ENCODE measurements around the gene DGKH.
A peak's percentile ranks its signal among the peaks of the same experiment; 100 is the strongest.
"Not testable (repeated sequence)": the region's sequence is repeated elsewhere in the genome, so short reads cannot be mapped to it uniquely, and the experiment has no call there.

DGKH gene

DNA sequence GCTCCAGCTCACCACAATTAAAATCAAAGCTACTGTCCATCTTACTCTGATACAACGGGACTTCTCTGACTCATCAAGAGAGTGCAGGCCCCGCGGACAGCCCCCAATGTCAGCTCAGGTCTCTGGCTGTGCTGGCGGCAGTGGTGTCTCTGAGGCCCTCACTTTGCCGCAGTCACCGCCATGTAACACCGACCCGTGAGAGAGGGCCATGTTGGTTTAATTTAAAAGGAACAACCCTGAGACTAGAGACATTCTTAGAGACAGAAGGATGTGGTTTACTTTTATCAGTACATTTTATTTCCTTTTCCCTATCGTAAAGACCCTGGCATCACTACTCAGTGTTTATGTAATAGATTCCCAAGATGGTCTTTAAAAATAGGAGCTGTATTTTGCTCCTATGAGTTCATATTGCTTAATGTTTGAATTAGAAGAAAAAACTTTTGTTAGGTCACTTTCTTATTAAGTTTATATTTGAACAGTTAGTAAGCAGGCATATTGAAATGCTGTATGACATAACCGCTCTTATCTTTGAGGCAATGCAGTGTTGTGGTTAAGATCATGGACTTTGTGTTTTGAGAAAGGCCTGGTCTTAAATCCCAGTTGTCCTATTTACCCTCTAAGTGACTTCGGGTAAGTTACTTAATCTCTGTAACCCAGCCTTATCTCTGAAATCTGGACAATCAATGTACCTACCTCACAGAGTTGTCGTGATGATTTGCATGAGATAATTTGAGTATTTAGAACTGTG lies 23.4 kb downstream of the DGKH start:
- no peak for DNase-seq

DNA sequence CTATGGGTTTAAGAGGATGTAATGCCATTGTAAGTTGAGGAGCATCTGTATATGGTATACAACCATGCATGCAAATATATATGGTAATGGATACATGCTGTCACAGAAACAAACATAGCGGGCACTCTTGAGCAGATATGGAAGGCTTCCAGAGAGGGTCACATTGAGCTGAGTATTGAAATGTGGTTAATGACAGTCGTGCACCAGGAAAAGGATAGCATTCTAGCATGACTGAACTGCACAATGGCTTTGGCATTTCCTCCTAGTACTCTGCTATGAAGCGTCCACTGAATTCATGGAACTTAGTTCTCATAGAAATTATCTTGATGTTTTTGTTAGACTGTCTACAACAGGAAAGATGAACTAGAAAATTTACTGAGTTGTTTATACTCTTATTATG lies 25.2 kb downstream of the DGKH start:
- DNase-seq, result no peak

DNA sequence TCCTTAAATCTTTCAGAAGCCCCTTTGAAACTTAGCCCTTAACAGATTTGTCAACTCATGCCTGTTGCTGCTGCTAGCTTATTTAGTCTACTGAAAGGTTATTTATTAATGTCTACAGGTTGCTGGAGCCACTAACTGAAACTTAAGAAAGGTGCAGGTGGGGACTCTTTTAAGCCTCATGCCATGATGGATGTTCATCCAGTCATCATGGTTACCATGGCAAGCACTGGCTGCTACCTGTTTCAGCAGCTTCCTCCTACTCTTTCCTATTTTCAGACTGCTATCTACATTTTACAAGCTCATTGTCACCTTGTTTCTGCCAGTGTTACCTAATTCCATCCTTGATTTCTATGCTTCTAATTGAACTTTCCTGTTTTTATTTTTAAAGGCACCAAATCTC lies 27.1 kb downstream of the DGKH start:
- no peak for DNase-seq

DNA sequence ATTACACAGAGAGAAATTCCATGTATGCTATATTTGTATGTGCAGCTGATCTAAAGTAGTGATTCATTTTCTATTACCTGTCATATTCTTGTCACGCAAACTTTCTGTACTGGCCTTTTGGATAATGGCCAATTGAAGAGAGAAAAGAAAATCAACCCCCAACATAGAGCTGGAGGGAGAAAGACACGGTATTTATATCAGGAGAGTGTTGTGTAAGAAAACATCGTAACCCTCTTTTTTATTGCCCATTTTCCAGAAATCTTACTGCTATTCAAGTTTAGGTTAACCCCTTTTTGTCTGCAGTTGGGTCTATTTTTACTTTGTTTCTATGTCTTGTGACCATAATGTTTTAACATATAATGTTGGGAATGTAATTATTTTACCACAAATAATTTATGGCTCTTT lies 27.9 kb downstream of the DGKH start:
- no peak for DNase-seq

DNA sequence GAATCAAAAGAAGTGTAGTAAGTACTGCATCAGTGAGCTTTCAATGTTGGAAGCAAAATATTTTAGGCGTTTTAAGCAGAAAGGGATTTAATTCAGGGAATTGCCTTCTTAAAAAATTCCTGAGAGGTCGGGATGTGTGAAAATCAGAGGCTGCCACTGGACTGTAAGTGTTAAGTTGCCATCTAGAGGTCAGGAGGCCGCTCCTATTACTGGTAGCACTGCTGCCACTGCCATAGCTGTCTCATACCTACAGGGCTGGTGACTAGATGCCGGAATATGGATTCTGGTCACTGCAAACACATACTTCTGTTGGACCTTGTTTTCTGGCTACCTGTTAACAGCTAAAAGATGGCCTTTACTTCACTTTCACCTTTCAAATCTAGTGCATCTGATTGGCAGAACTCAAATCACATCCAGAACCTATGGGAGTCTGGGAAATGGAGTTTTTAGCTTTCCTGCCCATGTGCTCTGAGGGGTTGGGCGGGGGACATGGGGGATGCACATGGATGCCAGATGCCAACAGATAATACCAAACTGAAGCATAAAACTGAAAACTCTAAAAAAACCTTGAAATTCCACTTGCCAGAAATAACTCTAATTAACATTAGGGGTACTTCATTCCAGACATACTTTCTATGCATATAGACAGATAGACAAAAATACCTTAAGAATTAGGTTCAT lies 29.8 kb downstream of the DGKH start:
- no peak for DNase-seq

DNA sequence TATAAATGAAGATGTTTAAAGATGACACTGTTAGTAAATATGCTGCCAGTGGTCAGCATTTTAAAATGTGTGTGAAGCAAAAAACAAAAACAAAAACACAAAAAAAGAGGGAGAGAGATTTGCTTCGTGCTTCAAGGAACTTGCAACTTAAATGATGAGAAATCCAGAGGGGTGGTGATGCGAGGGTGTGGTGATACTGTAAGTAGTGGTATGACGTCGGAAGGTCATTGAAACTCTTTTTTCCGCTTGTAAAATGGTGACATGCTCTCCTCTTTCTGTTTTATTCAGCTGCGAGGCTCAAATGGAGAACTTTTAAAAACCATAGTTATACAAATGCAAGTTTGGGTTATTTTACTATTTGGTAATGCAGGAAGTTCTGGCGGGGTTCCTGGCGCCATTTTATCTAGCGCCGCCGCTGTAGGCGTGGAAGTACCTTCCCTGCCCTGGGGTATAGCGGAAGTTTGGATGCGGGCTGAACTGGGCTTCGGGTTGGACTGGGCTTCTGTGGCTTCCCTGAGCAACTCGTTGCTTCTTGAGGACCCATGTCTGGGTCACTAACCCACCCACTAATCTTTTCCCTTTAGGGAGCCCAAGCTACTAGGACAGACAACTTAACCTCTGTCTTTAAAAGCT lies 34.8 kb downstream of the DGKH start:
- DNase-seq, result no peak

DNA sequence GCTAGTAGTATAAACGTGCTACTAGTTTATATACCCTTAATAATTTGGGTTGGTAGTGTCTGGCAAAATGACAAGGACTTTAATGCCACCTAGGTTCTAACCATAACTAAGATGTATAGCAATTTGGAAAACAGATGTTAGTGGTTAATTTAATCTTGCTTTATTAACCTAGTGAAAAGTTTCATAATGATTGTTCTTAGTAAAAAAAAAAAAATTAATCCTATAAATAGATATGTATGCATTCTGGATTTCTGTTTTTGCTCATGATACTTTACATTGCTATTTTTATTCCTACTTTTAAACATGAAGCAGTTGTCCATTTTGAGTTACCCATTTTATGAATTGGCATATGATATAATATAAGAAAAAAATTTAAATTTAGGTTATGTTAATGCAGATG lies 36.3 kb downstream of the DGKH start:
- no peak for DNase-seq

DNA sequence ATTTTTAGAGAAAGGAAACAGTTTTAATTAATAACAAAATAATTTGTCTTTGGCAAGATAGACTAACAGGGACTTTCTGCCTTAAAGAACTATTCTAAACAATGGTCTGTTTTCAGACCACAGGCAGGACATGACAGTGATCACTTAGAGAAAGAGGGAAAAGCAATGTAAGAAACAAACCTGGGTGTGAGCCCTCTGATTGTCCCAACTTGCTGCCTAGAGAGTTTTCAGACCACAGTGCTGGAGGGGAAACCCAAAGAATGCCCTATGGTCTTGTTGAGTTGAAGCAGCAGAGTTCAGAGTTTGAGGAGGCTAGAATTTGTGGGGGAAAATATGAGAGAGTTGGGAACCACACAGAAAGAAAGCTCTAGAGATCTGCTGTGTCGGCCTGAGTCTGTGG lies 38.1 kb downstream of the DGKH start:
- DNase-seq, result no peak

DNA sequence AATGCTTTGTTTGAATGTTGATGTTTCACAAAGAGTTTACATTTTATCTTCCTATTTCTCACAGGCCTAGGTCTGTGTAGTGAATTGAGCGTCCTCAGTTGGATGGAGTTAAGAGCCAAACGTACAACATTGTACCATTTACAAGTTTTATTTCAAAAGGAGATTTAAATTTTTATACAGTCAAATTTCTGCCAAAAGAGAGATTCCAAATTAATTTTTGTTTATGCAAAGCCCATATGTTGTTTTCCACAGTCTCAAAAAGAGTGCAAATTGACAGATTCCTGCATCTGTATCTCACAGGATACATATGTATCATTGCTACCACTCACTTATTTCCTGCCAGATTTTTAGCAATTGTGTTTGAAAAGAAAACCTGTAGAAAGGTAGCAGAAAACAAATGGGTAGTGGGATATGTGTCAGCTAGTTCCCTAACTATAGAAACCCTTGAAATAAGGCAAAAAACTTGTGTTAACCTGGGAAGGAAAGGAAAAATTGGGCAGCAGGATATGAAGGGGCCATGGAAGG lies 46.1 kb downstream of the DGKH start:
- DNase-seq, result no peak

DNA sequence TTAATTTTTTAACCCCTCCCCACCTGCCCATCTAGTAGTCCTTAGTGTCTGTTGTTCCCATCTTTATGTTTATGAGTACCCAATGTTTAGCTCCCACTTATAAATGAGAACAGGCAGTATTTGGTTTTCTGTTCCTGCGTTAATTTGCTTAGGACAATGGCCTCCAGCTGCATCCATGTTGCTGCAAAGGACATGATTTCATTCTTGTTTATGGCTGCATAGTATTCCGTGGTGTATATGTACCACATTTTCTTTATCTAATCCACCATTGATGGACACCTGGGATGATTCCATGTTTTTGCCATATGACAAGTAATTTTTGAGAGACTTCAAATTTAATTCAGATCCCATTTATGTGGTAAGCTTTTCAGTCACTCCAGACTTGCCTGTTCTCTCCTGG lies 47.8 kb downstream of the DGKH start:
- not testable (repeated sequence) for DNase-seq

DNA sequence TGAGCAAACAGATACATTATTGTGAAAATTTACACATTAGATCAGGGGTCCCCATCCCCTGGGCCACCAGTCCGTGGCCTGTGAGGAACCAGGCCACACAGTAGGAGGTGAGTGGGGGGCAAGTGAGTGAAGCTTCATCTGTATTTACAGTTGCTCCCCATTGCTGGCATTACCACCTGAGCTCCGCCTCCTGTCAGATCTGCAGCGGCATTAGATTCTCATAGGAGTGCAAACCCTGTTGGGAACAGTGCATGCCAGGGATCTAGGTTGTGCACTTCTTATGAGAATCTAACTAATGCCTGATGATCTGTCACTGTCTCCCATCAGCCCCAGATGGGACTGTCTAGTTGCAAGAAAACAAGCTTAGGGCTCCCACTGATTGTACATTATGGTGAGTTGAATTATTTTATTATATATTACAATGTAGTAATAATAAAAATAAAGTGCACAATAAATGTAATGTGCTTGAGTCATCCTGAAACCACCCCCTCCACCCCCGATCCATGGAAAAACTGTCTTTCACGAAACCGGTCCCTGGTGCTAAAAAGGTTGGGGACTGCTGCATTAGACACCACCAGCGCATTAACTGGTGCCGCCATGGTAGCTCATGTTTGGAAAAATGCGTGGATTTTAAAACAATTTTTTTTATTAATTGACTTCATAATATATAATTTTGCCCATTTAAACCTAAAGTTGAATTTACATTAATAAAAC lies 51.7 kb downstream of the DGKH start:
- no peak for DNase-seq

DNA sequence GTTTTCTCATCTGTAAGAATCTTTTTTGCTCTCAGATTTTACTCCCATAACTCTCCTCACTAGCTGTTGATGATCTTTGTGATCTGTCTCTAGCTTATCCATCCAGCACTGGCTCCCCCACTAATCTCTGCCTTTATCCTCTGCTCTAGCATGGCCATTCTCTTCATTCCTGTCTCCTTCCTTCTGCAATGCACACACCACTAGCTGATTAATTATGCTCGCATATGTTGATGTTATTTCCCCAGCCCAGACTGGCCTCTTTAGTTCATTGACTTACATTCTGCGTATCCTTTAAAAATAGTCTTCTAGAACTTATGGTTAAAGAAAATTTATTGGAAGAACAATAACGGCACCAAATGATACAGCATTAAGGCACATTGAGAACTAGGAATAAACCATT lies 52.5 kb downstream of the DGKH start:
- no peak for DNase-seq

DNA sequence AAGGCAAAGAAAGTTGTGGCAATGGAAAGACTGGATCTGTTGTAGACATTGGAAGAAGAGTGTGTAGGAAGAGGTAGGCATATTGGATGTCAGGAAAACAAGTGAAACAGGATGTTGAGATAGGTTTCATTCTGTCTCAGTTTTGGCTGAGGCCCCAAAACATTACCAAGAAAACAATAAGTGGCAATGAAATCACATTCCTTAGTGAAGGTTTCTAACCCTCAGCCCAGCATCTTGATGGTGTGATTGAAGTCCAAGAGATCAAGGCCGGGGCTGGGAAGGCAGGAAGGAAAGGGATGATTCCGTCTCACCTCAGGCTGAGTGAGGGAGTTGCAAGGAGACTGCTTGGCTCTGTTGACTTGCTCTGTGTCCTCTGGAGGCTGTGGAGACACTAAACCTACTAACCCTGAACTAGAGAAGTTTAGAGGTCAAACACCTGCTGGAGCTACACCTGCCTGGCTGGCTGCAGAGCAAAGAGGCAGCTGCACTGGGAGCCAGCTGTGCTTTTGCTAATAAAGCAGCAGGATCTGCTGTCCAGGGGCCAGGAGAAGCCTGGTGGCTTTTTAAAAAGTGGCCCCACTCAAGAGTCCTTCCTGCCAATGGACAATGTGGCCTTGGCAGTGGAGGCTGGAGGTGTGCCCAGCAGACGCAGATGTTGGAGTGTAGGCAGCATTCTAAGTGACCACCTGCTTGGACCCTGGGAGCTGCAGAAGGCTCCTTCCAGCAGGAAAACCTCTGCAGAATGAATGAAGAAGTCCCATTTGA lies 53.6 kb downstream of the DGKH start:
- no peak for DNase-seq

DNA sequence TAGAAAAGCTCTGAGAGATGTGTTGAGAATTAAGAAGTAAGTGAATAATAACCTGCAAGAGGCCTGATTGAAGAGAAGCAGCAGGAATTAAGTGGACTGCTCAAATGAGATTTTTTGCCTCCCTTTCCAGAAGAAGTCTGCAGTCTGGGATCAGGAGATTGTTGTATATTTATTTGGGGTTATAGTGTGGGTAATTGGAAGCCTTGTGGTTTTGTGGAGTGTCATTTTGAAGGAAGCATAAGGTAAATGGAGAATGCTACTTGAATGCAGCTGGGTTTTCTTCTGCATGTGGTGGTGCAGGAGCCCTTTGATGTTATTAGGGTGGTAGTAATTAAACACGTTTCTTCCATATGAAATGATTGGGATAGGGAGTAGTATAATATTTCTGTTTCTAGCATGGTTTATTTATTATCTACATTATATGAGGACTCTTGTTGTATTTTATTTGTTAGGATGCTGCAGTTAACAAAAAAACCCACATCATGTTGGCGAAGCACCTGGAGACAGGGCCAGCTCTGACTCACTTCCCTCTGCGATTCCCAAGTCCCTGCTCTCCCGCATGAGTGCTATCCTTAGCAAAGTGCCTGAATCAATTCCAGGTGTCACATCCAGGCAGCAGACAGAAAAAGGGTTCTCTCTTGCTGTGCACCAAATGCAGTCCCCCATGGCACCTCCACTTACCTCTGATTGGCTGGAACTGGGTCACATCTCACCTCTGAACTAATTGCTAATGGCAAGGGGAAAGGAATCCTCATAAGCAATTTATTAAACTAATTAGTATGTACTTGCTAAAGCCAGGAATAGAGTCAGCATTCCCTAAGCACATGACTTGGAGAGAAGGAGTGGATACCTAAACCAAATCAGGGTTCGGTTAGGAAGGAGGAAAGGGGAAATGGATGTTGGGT lies 54.8 kb downstream of the DGKH start:
- DNase-seq, result no peak

DNA sequence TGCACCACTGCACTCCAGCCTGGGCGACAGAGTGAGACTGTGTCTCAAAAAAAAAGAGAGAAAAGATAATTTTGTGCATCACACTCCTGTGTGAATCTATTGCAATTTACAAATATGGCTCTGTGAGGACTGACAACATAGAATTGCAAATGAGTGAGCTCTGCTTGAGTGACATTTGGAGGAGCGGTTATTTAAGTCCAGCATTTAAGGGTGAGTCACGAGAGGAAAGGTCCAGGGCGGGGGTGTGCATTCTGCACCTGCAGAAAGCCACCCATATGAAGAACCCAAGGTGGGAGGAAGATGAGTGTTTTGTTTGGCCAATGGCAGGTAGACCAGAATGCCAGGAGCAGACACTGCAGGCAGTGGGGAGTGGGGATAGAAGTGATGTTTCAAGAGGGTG lies 58.5 kb downstream of the DGKH start:
- no peak for DNase-seq

DNA sequence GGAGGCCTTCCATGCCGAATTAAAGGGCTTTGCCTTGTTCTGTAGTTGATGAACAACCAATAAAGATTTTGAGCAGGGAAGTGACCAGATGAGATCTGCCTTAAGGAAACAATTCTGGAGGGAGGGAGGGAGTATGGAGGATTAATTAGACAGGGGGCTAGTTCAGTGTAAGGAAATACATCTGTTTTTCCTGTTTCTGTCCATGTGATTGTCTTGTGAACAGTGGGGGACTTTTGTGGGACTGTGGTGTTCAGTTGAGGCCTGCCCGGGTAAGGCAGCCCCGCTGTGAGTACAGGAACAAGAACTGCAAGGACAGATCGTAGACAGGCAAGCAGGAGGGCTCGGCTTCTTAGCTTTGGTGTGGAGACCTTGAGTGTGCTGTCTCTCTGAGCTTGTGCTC lies 59.0 kb downstream of the DGKH start:
- no peak for DNase-seq

DNA sequence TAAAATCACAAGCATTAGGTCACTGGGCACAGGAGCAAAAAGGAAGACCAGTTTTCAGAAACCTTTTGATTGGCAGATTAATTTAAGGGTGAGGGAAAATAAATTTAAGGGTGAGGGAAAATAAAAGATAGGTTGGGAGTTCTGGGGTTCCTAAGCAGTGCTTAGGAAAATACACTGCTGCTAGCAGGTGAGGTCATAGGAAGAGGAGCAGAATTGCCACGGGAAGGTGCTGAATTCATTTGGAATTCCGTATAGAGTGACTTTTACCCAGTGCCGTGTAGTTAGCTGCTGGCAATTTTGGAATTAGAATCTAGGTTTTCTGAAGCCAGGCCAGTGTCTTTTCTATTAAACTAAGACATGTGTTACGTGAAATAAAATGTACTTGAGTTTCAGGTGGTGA lies 59.8 kb downstream of the DGKH start:
- no peak for DNase-seq

DNA sequence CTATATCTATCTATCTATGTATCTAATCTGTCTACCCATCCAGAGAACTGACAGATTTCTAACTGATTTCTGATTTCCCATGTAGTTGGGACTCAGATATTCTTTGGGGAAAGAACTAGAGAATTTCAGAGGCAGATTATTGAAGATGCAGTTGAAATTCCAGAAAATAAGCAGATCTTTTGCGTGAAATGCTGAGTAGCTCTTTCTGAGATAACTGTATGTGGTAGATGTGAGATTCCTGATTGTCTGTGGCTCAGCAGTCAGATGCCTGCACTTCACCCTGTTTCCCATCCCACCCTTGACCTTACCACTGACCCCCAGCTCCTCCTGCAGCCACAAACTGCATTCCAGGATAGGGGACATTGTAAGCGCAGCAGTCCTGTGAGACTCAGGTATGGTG lies 61.5 kb downstream of the DGKH start:
- no peak for DNase-seq

DNA sequence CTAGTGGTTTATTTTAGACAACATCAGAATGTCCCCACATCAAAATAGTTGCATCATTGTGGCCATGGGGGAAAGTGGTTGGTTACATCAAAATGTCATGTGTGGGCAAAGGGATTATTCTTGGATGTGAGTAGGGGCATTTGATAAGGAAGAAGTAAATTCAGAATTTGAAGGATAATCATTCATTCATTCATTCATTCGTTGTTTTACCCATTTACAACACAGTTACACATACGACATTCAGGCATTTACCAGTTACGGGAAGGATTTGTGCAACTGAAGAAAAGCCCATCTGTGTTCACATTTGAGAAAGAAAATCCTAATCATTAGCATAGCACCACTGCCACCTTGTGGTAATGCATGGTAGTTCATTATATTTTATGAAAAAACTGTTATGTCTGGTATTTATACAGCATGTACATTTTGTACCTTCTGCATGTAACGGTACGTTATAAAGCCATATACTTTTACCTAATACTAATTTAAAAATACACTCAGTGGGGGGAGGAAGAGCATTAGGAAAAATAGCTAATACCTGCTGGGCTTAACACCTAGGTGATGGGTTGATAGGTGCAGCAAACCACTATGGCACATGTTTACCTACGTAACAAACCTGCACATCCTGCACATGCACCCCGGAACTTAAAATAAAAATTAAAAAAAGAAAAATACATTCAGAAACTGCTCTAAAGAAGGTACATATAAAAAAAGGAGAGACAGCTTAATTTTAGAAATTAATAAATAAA lies 62.1 kb downstream of the DGKH start:
- DNase-seq, result peak; percentile 53

DNA sequence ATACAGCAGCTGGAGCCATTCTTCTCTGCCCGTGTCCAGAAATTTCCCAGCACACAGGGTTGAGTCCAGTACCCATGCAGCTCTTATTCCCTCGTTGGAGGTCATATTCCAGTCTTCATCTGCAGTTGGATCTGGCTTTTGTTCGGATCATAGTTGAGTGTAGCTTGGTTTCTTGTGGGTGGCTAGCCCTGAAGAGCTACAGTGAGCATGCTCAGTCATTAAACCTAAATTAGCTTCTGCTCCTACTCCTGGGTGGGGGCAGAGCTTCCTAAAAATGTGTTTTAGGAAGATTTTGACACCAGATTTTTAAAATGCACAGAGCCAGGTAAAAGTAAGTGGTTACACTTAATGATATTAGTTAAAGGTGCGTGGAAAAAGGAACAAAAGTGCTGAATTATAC lies 64.4 kb downstream of the DGKH start:
- DNase-seq, result no peak

DNA sequence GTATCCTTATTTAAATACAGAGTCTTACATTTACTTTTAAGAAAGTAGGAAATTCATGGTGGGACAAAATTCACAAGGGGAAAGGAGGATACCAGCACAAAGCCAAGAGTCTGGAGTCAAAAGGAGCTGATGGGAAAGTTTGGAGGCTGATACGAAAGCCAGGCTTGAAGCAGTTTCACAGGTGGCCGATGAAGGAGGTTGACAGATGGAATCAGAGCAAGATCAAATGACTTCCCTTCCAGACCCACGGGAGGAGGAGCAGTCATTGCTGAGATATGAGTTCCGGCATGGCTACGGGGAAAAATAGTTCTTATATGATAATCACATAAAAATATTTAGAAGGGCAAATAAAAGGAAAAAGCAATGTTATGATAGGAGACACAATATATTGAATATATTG lies 65.0 kb downstream of the DGKH start:
- no peak for DNase-seq

Measured in GDM1 (cell line).